ENCODE measurements around the gene DPYD.
A peak's percentile ranks its signal among the peaks of the same experiment; 100 is the strongest.

DPYD gene

GRCh38 chr1:97145321-97145956, 775.4 kb downstream of the DPYD start:
- no CpG with 5 or more reads among the region's 6 CpGs for WGBS (ENCODE audit: insufficient coverage, insufficient read length)
- no peaks in the 10 kb centered on the region for H3K9me3 ChIP-seq (ENCODE audit: control insufficient read depth, insufficient read depth, low read length)
- H3K4me1 ChIP-seq (ENCODE audit: control insufficient read depth, insufficient read depth, low read length): no peaks in the 10 kb centered on the region
- no peaks in the 10 kb centered on the region for H3K36me3 ChIP-seq (ENCODE audit: control insufficient read depth, insufficient read depth, low read length)
- no peak overlapping the region for H3K4me3 ChIP-seq (ENCODE audit: low read length)
- no peaks in the 10 kb centered on the region for H3K27me3 ChIP-seq (ENCODE audit: control insufficient read depth, insufficient read depth, low read length)
- no peak for DNase-seq (ENCODE audit: low read depth, low spot score)
- no peak overlapping the region for H3K27ac ChIP-seq (ENCODE audit: low read length)

GRCh38 chr1:97144527-97144926, 776.3 kb downstream of the DPYD start:
- no peak for DNase-seq (ENCODE audit: low read depth, low spot score)
- H3K9me3 ChIP-seq (ENCODE audit: control insufficient read depth, insufficient read depth, low read length): no peaks in the 10 kb centered on the region

GRCh38 chr1:97143236-97143882, 777.5 kb downstream of the DPYD start:
- no peak for DNase-seq (ENCODE audit: low read depth, low spot score)

More at GRCh38 chr1:97144527-97144926, 776.3 kb downstream of the DPYD start:
- H3K4me1 ChIP-seq (ENCODE audit: control insufficient read depth, insufficient read depth, low read length): no peaks in the 10 kb centered on the region
- no peak overlapping the region for H3K27ac ChIP-seq (ENCODE audit: low read length)
- no peaks in the 10 kb centered on the region for H3K27me3 ChIP-seq (ENCODE audit: control insufficient read depth, insufficient read depth, low read length)
- H3K36me3 ChIP-seq (ENCODE audit: control insufficient read depth, insufficient read depth, low read length): no peaks in the 10 kb centered on the region
- no peak overlapping the region for H3K4me3 ChIP-seq (ENCODE audit: low read length)

GRCh38 chr1:97140611-97141010, 780.2 kb downstream of the DPYD start:
- no peak for DNase-seq (ENCODE audit: low read depth, low spot score)
- no CpG with 5 or more reads among the region's 3 CpGs for WGBS (ENCODE audit: insufficient coverage, insufficient read length)
- no peak overlapping the region for H3K4me3 ChIP-seq (ENCODE audit: low read length)
- H3K9me3 ChIP-seq (ENCODE audit: control insufficient read depth, insufficient read depth, low read length): no peaks in the 10 kb centered on the region
- H3K27me3 ChIP-seq (ENCODE audit: control insufficient read depth, insufficient read depth, low read length): no peaks in the 10 kb centered on the region
- H3K27ac ChIP-seq (ENCODE audit: low read length): no peak overlapping the region
- H3K36me3 ChIP-seq (ENCODE audit: control insufficient read depth, insufficient read depth, low read length): no peaks in the 10 kb centered on the region
- no peaks in the 10 kb centered on the region for H3K4me1 ChIP-seq (ENCODE audit: control insufficient read depth, insufficient read depth, low read length)

More at GRCh38 chr1:97143236-97143882, 777.5 kb downstream of the DPYD start:
- Histone ChIP-seq H3K27ac (ENCODE audit: low read length) (no peak overlapping the region), H3K9me3 (ENCODE audit: control insufficient read depth, insufficient read depth, low read length) (no peaks in the 10 kb centered on the region), H3K27me3 (ENCODE audit: control insufficient read depth, insufficient read depth, low read length) (no peaks in the 10 kb centered on the region), H3K4me1 (ENCODE audit: control insufficient read depth, insufficient read depth, low read length) (no peaks in the 10 kb centered on the region), H3K36me3 (ENCODE audit: control insufficient read depth, insufficient read depth, low read length) (no peaks in the 10 kb centered on the region), H3K4me3 (ENCODE audit: low read length) (no peak overlapping the region)
- no CpG with 5 or more reads among the region's 2 CpGs for WGBS (ENCODE audit: insufficient coverage, insufficient read length)

- H3K27ac ChIP-seq (ENCODE audit: low read length): no peak overlapping the region
- DNase-seq (ENCODE audit: low read depth, low spot score): no peak
- WGBS (ENCODE audit: insufficient coverage, insufficient read length): no CpG with 5 or more reads among the region's 2 CpGs
These were observed 781.3 kb downstream of the DPYD start for GRCh38 chr1:97139512-97139911.

GRCh38 chr1:97138515-97139032, 782.3 kb downstream of the DPYD start:
- DNase-seq (ENCODE audit: low read depth, low spot score): no peak
- Histone ChIP-seq H3K9me3 (ENCODE audit: control insufficient read depth, insufficient read depth, low read length) (no peaks in the 10 kb centered on the region), H3K4me1 (ENCODE audit: control insufficient read depth, insufficient read depth, low read length) (no peaks in the 10 kb centered on the region), H3K4me3 (ENCODE audit: low read length) (no peak overlapping the region), H3K27ac (ENCODE audit: low read length) (no peak overlapping the region), H3K36me3 (ENCODE audit: control insufficient read depth, insufficient read depth, low read length) (no peaks in the 10 kb centered on the region), H3K27me3 (ENCODE audit: control insufficient read depth, insufficient read depth, low read length) (no peaks in the 10 kb centered on the region)
- no CpG with 5 or more reads among the region's 4 CpGs for WGBS (ENCODE audit: insufficient coverage, insufficient read length)

More at GRCh38 chr1:97139512-97139911, 781.3 kb downstream of the DPYD start:
- H3K27me3 ChIP-seq (ENCODE audit: control insufficient read depth, insufficient read depth, low read length): no peaks in the 10 kb centered on the region
- no peak overlapping the region for H3K4me3 ChIP-seq (ENCODE audit: low read length)
- H3K4me1 ChIP-seq (ENCODE audit: control insufficient read depth, insufficient read depth, low read length): no peaks in the 10 kb centered on the region
- no peaks in the 10 kb centered on the region for H3K36me3 ChIP-seq (ENCODE audit: control insufficient read depth, insufficient read depth, low read length)
- no peaks in the 10 kb centered on the region for H3K9me3 ChIP-seq (ENCODE audit: control insufficient read depth, insufficient read depth, low read length)

GRCh38 chr1:97137862-97138514, 782.8 kb downstream of the DPYD start:
- no CpG with 5 or more reads among the region's 5 CpGs for WGBS (ENCODE audit: insufficient coverage, insufficient read length)

GRCh38 chr1:97136996-97137395, 783.8 kb downstream of the DPYD start:
- no CpG with 5 or more reads among the region's 5 CpGs for WGBS (ENCODE audit: insufficient coverage, insufficient read length)
- Histone ChIP-seq H3K4me3 (ENCODE audit: low read length) (no peak overlapping the region), H3K4me1 (ENCODE audit: control insufficient read depth, insufficient read depth, low read length) (no peaks in the 10 kb centered on the region), H3K27ac (ENCODE audit: low read length) (no peak overlapping the region), H3K27me3 (ENCODE audit: control insufficient read depth, insufficient read depth, low read length) (no peaks in the 10 kb centered on the region), H3K9me3 (ENCODE audit: control insufficient read depth, insufficient read depth, low read length) (no peaks in the 10 kb centered on the region), H3K36me3 (ENCODE audit: control insufficient read depth, insufficient read depth, low read length) (no peaks in the 10 kb centered on the region)
- no peak for DNase-seq (ENCODE audit: low read depth, low spot score)

More at GRCh38 chr1:97137862-97138514, 782.8 kb downstream of the DPYD start:
- DNase-seq (ENCODE audit: low read depth, low spot score): peak; percentile 43
- no peaks in the 10 kb centered on the region for H3K9me3 ChIP-seq (ENCODE audit: control insufficient read depth, insufficient read depth, low read length)
- no peak overlapping the region for H3K27ac ChIP-seq (ENCODE audit: low read length)
- H3K27me3 ChIP-seq (ENCODE audit: control insufficient read depth, insufficient read depth, low read length): no peaks in the 10 kb centered on the region
- no peaks in the 10 kb centered on the region for H3K36me3 ChIP-seq (ENCODE audit: control insufficient read depth, insufficient read depth, low read length)
- H3K4me3 ChIP-seq (ENCODE audit: low read length): no peak overlapping the region
- no peaks in the 10 kb centered on the region for H3K4me1 ChIP-seq (ENCODE audit: control insufficient read depth, insufficient read depth, low read length)

- Histone ChIP-seq H3K4me1 (ENCODE audit: control insufficient read depth, insufficient read depth, low read length) (no peaks in the 10 kb centered on the region), H3K27me3 (ENCODE audit: control insufficient read depth, insufficient read depth, low read length) (no peaks in the 10 kb centered on the region), H3K9me3 (ENCODE audit: control insufficient read depth, insufficient read depth, low read length) (no peaks in the 10 kb centered on the region), H3K27ac (ENCODE audit: low read length) (no peak overlapping the region), H3K4me3 (ENCODE audit: low read length) (no peak overlapping the region), H3K36me3 (ENCODE audit: control insufficient read depth, insufficient read depth, low read length) (no peaks in the 10 kb centered on the region)
- no CpG with 5 or more reads among the region's 4 CpGs for WGBS (ENCODE audit: insufficient coverage, insufficient read length)
- DNase-seq (ENCODE audit: low read depth, low spot score): no peak
These were observed 784.9 kb downstream of the DPYD start for GRCh38 chr1:97135972-97136371.

- Histone ChIP-seq H3K9me3 (ENCODE audit: control insufficient read depth, insufficient read depth, low read length) (no peaks in the 10 kb centered on the region), H3K4me1 (ENCODE audit: control insufficient read depth, insufficient read depth, low read length) (no peaks in the 10 kb centered on the region), H3K27ac (ENCODE audit: low read length) (no peak overlapping the region), H3K27me3 (ENCODE audit: control insufficient read depth, insufficient read depth, low read length) (no peaks in the 10 kb centered on the region), H3K4me3 (ENCODE audit: low read length) (no peak overlapping the region), H3K36me3 (ENCODE audit: control insufficient read depth, insufficient read depth, low read length) (no peaks in the 10 kb centered on the region)
- no CpG with 5 or more reads among the region's 3 CpGs for WGBS (ENCODE audit: insufficient coverage, insufficient read length)
- DNase-seq (ENCODE audit: low read depth, low spot score): no peak
These were observed 792.4 kb downstream of the DPYD start for GRCh38 chr1:97128426-97128825.
